Heart left ventricle (tissue), 16 donors: Measurements from ENCODE around the gene STARD3NL. TPM values are rescaled to one million over a fixed set of nuclear protein-coding genes. Genes with fewer than 3 reads are reported as not detected.
A peak's percentile ranks its signal among the peaks of the same experiment; 100 is the strongest.

Experiments
- ATAC-seq, 4 donors: fragments of 200-7000 bp; cut with Tn5 transposase; one replicate each; pipeline ENCODE4 v1.9.1; 2020 to 2022; ENCODE audit warnings: moderate library complexity in 4 of 4, mild to moderate bottlenecking in 3 of 4, moderate number of reproducible peaks in 1 of 4
- DNase-seq, 5 donors: peaks; one replicate each; pipeline ENCODE4 v3.0.0-alpha.2; 2020
- H3K27ac ChIP-seq, 12 donors: fragments of 200-600 bp; sonication (generic) in 4 of 12; one replicate each; pipeline versions ENCODE4 v1.5.0 to v1.8.0; 2016 to 2022; ENCODE audit warnings: mild to moderate bottlenecking in 2 of 12
- H3K27me3 ChIP-seq, 9 donors: fragments of 200-600 bp; sonication (generic) in 2 of 9; one replicate each; pipeline versions ENCODE4 v1.5.1 to v1.8.0; 2016 to 2022; ENCODE audit warnings: mild to moderate bottlenecking in 3 of 9
- H3K36me3 ChIP-seq, 9 donors: fragments of 200-600 bp; sonication (generic) in 2 of 9; one replicate each; pipeline versions ENCODE4 v1.5.0 to v1.8.0; 2018 to 2022; ENCODE audit warnings: mild to moderate bottlenecking in 2 of 9
- H3K4me1 ChIP-seq, 12 donors: fragments of 200-600 bp; sonication (generic) in 4 of 12; one replicate each; pipeline versions ENCODE4 v1.5.0 to v1.8.0; 2016 to 2022; ENCODE audit warnings: mild to moderate bottlenecking in 3 of 12
- H3K4me3 ChIP-seq, 12 donors: fragments of 200-600 bp; sonication (generic) in 4 of 12; one replicate each; pipeline versions ENCODE4 v1.5.0 to v1.8.0; 2017 to 2022; ENCODE audit warnings: mild to moderate bottlenecking in 9 of 12, moderate library complexity in 4 of 12
- H3K9me3 ChIP-seq, 12 donors: fragments of 200-600 bp; sonication (generic) in 4 of 12; one replicate each; pipeline versions ENCODE4 v1.5.0 to v1.8.0; 2016 to 2022; ENCODE audit warnings: mild to moderate bottlenecking in 1 of 12
- POLR2A ChIP-seq, 2 donors: fragments of 450-650 bp; IDR thresholded peaks; one replicate each; pipeline ENCODE4 v1.6.1; 2017; ENCODE audit warnings: antibody characterized with exemption in 2 of 2, mild to moderate bottlenecking in 2 of 2, moderate library complexity in 2 of 2
- WGBS, 4 donors: extraction: QIAGEN DNeasy Blood & Tissue Kit in 2 of 4; methylation state at CpG; one replicate each; pipeline versions ENCODE4 v1.1.5 to v1.1.7; 2013 to 2018; 5-methylcytosine and 5-hydroxymethylcytosine counted together
- intact Hi-C, 10 donors: fragments of 100-400 bp; cut with DNase I; formaldehyde crosslinking; loops; one replicate each; pipeline versions ENCODE4 v1.11.1 to v1.14.2; 2022
- polyA plus RNA-seq, 2 donors: library from polyadenylated mRNA; stranded (reverse); fragments of 200-250 nt; gene quantifications; one replicate each; pipeline ENCODE4 v1.2.3, GENCODE V29; 2013
- total RNA-seq, 9 donors: library from RNA; depleted of rRNA in 2 of 9; stranded (reverse); fragments of >200 nt in 2 of 9; fragmentation: NEBNext Ultra II Directional in 3 of 9; extraction: Animal tissue kit (Norgen Biotek cat#: 25700) in 3 of 9; gene quantifications; one replicate each; pipeline versions ENCODE4 v1.1.0 to v1.2.4, GENCODE V29; 2016 to 2023
- TF ChIP-seq, protein P1 (sequence below), 12 donors: fragments of 200-600 bp; sonication (generic) in 4 of 12; IDR thresholded peaks; one replicate each; pipeline versions ENCODE4 v1.5.0 to v1.8.0; 2018 to 2022; ENCODE audit warnings: antibody characterized with exemption in 12 of 12, mild to moderate bottlenecking in 5 of 12
- donor health status: ischemic (EF 13 %, LVEDD 7.1; RV severe dilation, severe dysfunction).
- donor health status: healthy with polysubstance abuse.
- donor health status: DM: no; HTN: yes; CAD: no.
- donor health status: DM: no; HTN: no; CAD: no.
- donor health status: ischemic (EF 25% LVEDD 6.9; RV normal size, moderate dysfunction).
- donor health status: ischemic (EF 25% LVEDD 5.7; RV mildly dilated, moderate dysfunction).
- donor health status: healthy.
- donor health status: DM: yes; HTN: yes; CAD: no.
- donor health status: ischemic (EF 35%, LVEDD 5.7; RV mildly dilated, moderate dysfunction).
- donor health status: nonischemic (EF 11% LVEDD 7.7; RV severe dilation, severe dysfunction).
- donor health status: DM: yes; HTN: yes; CAD: no.
- donor health status: PGD.
- donor health status: ischemic (EF 29% LVEDD 5.4; RV normal size, mild dysfunction).
- donor health status: nonischemic (EF 23%, LVEDD 6.1; RV moderate dilation, normal function).

Gene STARD3NL
- total and polyA plus RNA-seq, 11 donors: 10.3 to 37.6 (median 23.8) TPM

DNA sequence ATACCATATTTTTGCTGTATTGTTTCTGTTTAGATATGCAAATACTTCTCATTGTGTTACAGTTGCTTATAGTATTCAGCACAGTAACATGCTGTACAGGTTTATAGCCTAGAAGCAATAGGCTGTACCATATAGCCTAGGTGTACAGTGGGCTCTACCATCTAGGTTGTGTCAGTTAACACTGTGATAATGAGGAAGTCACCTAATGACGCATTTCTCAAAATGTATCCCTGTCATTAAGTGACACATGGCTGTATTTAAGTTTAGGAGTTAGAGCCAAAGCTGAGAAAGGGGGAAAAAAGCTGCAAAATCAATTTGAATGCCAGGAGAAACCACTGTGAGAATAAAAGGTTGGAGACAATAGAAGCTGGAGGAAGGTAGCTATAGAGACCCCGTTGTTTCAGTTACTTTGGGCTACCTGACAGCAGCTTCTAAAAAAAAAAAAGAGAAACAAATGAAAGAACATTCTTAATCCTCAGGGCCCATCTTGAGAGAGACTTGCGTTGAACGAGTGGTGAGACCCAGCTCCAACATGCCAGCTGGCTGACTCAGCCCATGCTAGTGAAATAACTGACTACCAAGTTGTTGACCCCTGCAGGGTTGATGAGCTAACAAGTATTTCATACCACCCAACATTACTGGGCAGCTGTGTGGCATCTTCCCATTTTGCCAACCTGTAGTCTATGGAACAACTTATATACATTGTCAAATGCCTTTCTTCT lies 8.7 kb downstream of the STARD3NL start:
- DNase-seq (no peak), ATAC-seq (peak in 2 of 4 donors; percentile 33 to 49)
- 69 to 77% (median 74%) methylated on average over 4 of the region's 4 CpGs for WGBS, 4 donors

DNA sequence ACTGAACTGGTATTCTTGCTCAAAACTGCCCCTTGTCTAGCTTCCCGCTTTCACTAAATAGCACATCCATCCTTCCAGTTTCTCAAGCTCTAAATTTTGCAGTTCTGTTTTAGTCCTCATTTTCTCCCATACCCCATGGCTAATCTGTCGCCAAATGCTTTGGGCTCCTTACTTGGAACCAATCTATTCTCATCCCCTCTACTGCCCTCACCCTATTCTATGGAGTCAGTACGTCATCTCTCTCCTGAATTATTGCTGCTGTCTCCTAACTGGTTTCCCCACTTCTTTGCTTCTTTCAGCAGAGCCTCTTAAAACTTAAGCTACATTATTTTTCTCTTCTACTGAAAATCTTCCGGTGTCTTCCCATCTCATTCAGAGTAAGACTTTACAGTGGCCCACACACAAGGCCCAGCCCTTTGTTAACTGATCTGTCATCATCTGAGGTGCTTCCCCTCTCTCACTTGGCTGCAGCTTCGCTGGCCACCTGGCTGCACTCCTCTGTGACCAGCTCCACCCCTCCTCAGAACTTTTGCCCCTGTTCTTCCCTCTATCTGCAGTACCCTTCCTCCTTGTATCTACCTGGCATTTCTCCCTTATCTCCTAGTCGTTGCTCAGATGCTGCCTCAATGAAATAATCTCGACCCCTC lies 9.9 kb downstream of the STARD3NL start:
- no peaks in the 10 kb centered on the region for H3K36me3 ChIP-seq
- DNase-seq (no peak), ATAC-seq (no peak)
- no peak overlapping the region for H3K4me3 ChIP-seq
- no peaks in the 10 kb centered on the region for H3K27me3 ChIP-seq
- no peak for TF ChIP-seq POLR2A (IDR thresholded peaks at IDR 0.05)
- TF ChIP-seq, protein P1, sequence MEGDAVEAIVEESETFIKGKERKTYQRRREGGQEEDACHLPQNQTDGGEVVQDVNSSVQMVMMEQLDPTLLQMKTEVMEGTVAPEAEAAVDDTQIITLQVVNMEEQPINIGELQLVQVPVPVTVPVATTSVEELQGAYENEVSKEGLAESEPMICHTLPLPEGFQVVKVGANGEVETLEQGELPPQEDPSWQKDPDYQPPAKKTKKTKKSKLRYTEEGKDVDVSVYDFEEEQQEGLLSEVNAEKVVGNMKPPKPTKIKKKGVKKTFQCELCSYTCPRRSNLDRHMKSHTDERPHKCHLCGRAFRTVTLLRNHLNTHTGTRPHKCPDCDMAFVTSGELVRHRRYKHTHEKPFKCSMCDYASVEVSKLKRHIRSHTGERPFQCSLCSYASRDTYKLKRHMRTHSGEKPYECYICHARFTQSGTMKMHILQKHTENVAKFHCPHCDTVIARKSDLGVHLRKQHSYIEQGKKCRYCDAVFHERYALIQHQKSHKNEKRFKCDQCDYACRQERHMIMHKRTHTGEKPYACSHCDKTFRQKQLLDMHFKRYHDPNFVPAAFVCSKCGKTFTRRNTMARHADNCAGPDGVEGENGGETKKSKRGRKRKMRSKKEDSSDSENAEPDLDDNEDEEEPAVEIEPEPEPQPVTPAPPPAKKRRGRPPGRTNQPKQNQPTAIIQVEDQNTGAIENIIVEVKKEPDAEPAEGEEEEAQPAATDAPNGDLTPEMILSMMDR (IDR thresholded peaks at IDR 0.05): no peak
- WGBS, 4 donors: 65 to 74% (median 69%) methylated on average over 7 of the region's 7 CpGs
- H3K27ac ChIP-seq: no peak overlapping the region
- H3K9me3 ChIP-seq: peaks cover 0 to 22% (median 10%) of the 10 kb centered on the region in 12 donors
- H3K4me1 ChIP-seq: peaks cover 0 to 54% (median 31%) of the 10 kb centered on the region in 12 donors
- intact Hi-C loops: no loop called here

More for the DNA sequence above, 8.7 kb downstream of the STARD3NL start:
- Histone ChIP-seq H3K9me3 (peaks cover 0 to 13% (median 4%) of the 10 kb centered on the region in 12 donors), H3K27me3 (no peaks in the 10 kb centered on the region), H3K4me1 (peaks cover 0 to 66% (median 34%) of the 10 kb centered on the region in 12 donors), H3K4me3 (no peak overlapping the region), H3K36me3 (no peaks in the 10 kb centered on the region), H3K27ac (no peak overlapping the region)
- intact Hi-C loops: no loop called here
- TF ChIP-seq POLR2A (IDR thresholded peaks at IDR 0.05): no peak
- TF ChIP-seq, protein P1 (IDR thresholded peaks at IDR 0.05): no peak

DNA sequence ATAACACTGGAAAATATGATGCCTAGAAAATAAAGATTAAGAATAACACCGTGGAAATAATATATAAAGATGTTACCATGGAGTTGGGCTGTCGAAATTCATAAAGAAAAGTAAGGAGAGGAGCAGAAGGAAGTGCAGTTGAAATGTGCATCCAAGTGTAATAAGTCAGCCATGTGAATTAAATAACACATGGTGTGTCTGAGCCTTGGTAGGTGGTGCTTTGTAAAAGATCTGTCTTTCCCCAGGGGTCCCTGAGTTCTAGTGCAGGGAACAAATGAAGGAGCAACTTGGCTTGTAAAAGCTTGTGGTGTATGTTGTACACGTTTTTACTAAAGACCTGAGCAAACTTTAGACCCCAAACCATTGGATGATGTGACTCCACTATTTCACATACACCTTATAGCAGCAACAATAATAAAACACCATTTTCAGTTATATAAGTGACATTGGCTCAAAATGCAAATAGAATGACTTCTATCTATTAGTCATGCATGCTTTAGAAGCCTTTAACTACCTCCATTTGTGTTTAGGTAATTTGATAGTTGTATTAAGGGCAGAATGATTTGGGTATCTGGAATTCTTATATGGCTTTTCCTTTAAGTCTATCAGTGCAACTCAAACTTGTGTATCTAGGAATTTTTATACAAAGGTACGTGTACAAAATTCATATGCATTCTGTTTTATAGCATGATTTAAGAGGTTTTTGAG lies 11.3 kb downstream of the STARD3NL start:
- WGBS, 4 donors: 74 to 79% (median 76%) methylated on average over 4 of the region's 4 CpGs
- Histone ChIP-seq H3K9me3 (peaks cover 0 to 22% (median 10%) of the 10 kb centered on the region in 12 donors), H3K27ac (no peak overlapping the region), H3K4me1 (peaks cover 0 to 42% (median 26%) of the 10 kb centered on the region in 12 donors), H3K27me3 (no peaks in the 10 kb centered on the region), H3K36me3 (no peaks in the 10 kb centered on the region), H3K4me3 (no peak overlapping the region)
- no peak for DNase-seq
- intact Hi-C loops: no loop called here
- no peak for ATAC-seq
- TF ChIP-seq, protein P1 (IDR thresholded peaks at IDR 0.05): no peak
- no peak for TF ChIP-seq POLR2A (IDR thresholded peaks at IDR 0.05)

DNA sequence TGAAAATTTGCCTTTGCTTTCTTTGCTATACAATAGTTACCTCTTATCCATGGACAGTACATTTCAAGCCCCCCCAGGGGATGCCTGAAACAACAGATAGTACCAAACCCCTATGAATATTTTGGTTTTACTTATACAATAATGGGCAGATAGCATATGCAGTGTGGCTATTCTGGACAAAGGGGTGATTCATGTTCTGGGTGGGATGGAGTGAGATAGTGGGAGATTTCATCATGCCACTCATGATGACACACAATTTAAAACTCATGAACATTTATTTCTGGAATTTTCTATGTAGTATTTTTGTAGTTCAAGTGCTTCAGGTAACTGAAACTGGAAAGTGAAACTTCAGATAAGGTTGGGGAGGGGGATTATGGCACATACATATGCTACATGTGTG lies 12.0 kb downstream of the STARD3NL start:
- intact Hi-C loops: no loop called here
- TF ChIP-seq, protein P1 (IDR thresholded peaks at IDR 0.05): no peak
- no peak for TF ChIP-seq POLR2A (IDR thresholded peaks at IDR 0.05)
- H3K4me3 ChIP-seq: no peak overlapping the region
- no peaks in the 10 kb centered on the region for H3K27me3 ChIP-seq
- peaks cover 0 to 39% (median 23%) of the 10 kb centered on the region in 12 donors for H3K4me1 ChIP-seq
- ATAC-seq: no peak
- DNase-seq: no peak
- H3K9me3 ChIP-seq: peaks cover 0 to 22% (median 10%) of the 10 kb centered on the region in 12 donors
- H3K36me3 ChIP-seq: no peaks in the 10 kb centered on the region
- H3K27ac ChIP-seq: no peak overlapping the region
